OCI-LY7 (cell line): Measurements from ENCODE around the gene MYO18B.

Experiments
- EZH2phosphoT487 ChIP-seq: fragments of 200-600 bp; sonication (generic); IDR thresholded peaks from 2 replicates; pipeline ENCODE4 v1.6.1; 2018; ENCODE audit warnings: low read depth, borderline replicate concordance, mild to moderate bottlenecking, mixed run types, antibody characterized with exemption, low read length, moderate library complexity, mixed read lengths
- TF ChIP-seq, protein P1 (sequence below): fragments of 200-600 bp; sonication (generic); conservative IDR thresholded peaks from 2 replicates; pipeline ENCODE4 v1.5.1; 2014; ENCODE audit warnings: mild to moderate bottlenecking, antibody characterized with exemption, low read length, moderate library complexity, mixed read lengths

DNA sequence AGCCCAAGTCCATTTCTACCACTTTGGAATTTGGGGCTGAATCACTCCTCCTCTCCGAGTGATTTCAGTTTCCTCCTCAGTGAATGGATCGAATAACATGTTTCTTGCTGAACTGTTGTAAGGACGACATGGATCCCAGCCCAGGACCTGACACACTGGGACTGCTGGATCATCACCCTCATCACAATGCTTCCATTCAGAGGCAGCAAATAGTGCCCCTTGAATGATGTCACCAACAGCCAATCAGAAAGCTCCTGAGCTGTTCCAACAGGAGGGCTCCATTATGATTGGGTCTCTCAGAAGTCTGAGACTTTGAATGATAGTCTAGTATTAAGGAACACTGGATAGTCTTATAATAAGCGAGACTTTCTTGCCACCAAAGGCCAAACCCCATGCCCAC lies 158.9 kb downstream of the MYO18B start:
- TF ChIP-seq, protein P1, sequence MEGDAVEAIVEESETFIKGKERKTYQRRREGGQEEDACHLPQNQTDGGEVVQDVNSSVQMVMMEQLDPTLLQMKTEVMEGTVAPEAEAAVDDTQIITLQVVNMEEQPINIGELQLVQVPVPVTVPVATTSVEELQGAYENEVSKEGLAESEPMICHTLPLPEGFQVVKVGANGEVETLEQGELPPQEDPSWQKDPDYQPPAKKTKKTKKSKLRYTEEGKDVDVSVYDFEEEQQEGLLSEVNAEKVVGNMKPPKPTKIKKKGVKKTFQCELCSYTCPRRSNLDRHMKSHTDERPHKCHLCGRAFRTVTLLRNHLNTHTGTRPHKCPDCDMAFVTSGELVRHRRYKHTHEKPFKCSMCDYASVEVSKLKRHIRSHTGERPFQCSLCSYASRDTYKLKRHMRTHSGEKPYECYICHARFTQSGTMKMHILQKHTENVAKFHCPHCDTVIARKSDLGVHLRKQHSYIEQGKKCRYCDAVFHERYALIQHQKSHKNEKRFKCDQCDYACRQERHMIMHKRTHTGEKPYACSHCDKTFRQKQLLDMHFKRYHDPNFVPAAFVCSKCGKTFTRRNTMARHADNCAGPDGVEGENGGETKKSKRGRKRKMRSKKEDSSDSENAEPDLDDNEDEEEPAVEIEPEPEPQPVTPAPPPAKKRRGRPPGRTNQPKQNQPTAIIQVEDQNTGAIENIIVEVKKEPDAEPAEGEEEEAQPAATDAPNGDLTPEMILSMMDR = no peak
- TF ChIP-seq EZH2phosphoT487 = no peak
